Erythroblast (primary cell): ENCODE measurements around the gene PRDM2.

Experiments used
- GATA1 ChIP-seq: IDR thresholded peaks from 2 replicates; pipeline ENCODE4 v1.6.1; 2011; ENCODE audit warnings: low read depth, mild to moderate bottlenecking, control low read depth, low read length, moderate library complexity
- POLR2A ChIP-seq: IDR thresholded peaks from 2 replicates; pipeline ENCODE4 v1.6.1; 2011; ENCODE audit warnings: mild to moderate bottlenecking, low read length

DNA sequence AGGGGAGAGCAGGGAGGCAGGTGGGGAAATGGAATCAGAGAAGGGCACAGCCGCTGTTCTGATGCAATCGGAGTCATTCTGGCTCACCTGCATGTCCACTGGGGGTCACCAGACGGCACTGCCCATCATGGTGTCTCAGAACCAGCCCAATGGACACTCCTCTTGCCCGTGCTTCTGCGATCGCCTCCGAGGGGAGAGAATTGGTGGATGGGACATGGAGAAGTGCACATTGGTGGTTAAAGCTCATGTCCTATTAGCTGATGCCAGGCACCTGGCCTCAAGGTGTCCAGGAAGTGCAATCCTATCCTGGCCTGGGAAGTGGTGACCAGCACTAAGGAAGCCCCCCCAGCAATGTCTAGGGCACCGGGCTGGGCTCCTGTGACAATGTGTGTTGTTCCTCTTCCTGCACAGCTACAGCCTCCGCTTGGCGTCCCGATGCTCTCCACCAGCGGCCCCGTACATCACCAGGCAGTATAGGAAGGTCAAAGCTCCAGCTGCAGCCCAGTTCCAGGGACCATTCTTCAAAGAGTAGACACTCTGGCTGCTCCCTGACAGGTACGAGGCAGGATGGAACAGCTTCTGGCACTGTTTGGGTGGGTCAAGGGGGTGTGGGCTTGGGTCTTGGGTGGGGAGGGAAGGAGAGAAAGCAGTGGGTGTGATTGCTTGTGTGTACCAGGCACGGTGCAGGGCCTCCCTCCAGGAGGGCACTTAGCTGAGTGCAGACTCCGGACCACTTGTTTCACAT is 116.2 kb downstream of the PRDM2 start:
- no peak for TF ChIP-seq POLR2A
- TF ChIP-seq GATA1 = no peak
